Neural cell (in vitro differentiated cells): ENCODE measurements around the gene KCNA10. TPM values are rescaled to one million over a fixed set of nuclear protein-coding genes. Genes with fewer than 3 reads are reported as not detected.

Source experiments
- H2AFZ ChIP-seq: fragments of 200-600, 300-800 bp; sonication (generic), shearing (Covaris generic); 2 replicates; pipeline ENCODE4 v1.6.0; 2014; ENCODE audit warnings: low read depth, mild to moderate bottlenecking, antibody characterized with exemption, low read length, moderate library complexity
- H3F3A ChIP-seq: fragments of 200-600 bp; shearing (Covaris generic); 2 replicates; pipeline ENCODE4 v1.6.1; 2016; ENCODE audit warnings: mild to moderate bottlenecking, moderate library complexity, mixed read lengths, antibody characterized with exemption, low read length; ENCODE audit not compliant: insufficient read depth, poor library complexity, severe bottlenecking
- H3K27ac ChIP-seq: fragments of 200-600, 300-800 bp; sonication (generic), shearing (Covaris generic); 2 replicates; pipeline ENCODE4 v1.5.1; 2014; ENCODE audit warnings: mild to moderate bottlenecking, low read length, moderate library complexity
- H3K27me3 ChIP-seq: fragments of 300-800, 200-600 bp; sonication (generic), shearing (Covaris generic); 2 replicates; pipeline ENCODE4 v1.6.0; 2014; ENCODE audit warnings: mild to moderate bottlenecking, low read depth, low read length, moderate library complexity; ENCODE audit not compliant: insufficient read depth
- H3K36me3 ChIP-seq: fragments of 300-800, 200-600 bp; sonication (generic), shearing (Covaris generic); 2 replicates; pipeline ENCODE4 v1.5.1; 2014; ENCODE audit warnings: mild to moderate bottlenecking, antibody characterized with exemption, low read length, moderate library complexity; ENCODE audit not compliant: insufficient read depth
- H3K4me2 ChIP-seq: fragments of 300-800, 200-600 bp; sonication (generic), shearing (Covaris generic); 2 replicates; pipeline ENCODE4 v1.6.0; 2014; ENCODE audit warnings: mild to moderate bottlenecking, low read length
- H3K4me3 ChIP-seq: fragments of 300-800, 200-600 bp; sonication (generic), shearing (Covaris generic); 2 replicates; pipeline ENCODE4 v1.5.1; 2014; ENCODE audit warnings: mild to moderate bottlenecking, low read length, moderate library complexity
- H3K79me2 ChIP-seq: fragments of 200-600 bp; shearing (Covaris generic); replicated peaks from 2 replicates; pipeline ENCODE4 v1.6.0; 2014; ENCODE audit warnings: mild to moderate bottlenecking, low read length, moderate library complexity; ENCODE audit not compliant: insufficient read depth
- H3K9ac ChIP-seq: fragments of 300-800, 200-600 bp; sonication (generic), shearing (Covaris generic); 2 replicates; pipeline ENCODE4 v1.6.1; 2016; ENCODE audit warnings: mild to moderate bottlenecking, low read length, mixed read lengths
- H3K9me2 ChIP-seq: fragments of 200-600 bp; shearing (Covaris generic); 2 replicates; pipeline ENCODE4 v1.6.1; 2016; ENCODE audit warnings: mild to moderate bottlenecking, low read length, mixed read lengths; ENCODE audit not compliant: insufficient read depth
- H3K9me3 ChIP-seq: fragments of 200-600, 300-800 bp; sonication (generic), shearing (Covaris generic); 2 replicates; pipeline ENCODE4 v1.6.1; 2016; ENCODE audit warnings: mild to moderate bottlenecking, mixed run types, low read length, moderate library complexity, mixed read lengths
- H4K20me1 ChIP-seq: fragments of 200-600 bp; shearing (Covaris generic); 2 replicates; pipeline ENCODE4 v1.6.1; 2016; ENCODE audit warnings: mild to moderate bottlenecking, mixed run types; ENCODE audit not compliant: insufficient read depth
- EP300 ChIP-seq: fragments of 450-650 bp; conservative IDR thresholded peaks from 2 replicates; pipeline ENCODE4 v1.6.1; 2014; ENCODE audit warnings: antibody characterized with exemption, mild to moderate bottlenecking, moderate library complexity; ENCODE audit not compliant: poor library complexity, severe bottlenecking
- EZH2 ChIP-seq: fragments of 200-600, 300-800 bp; shearing (Covaris generic), sonication (generic); IDR thresholded peaks from 2 replicates; pipeline ENCODE4 v1.6.1; 2014; ENCODE audit warnings: antibody characterized with exemption, low read length, borderline replicate concordance, mild to moderate bottlenecking; ENCODE audit not compliant: insufficient read depth, poor library complexity, severe bottlenecking
- MXI1 ChIP-seq: fragments of 450-650 bp; conservative IDR thresholded peaks from 2 replicates; pipeline ENCODE4 v1.6.1; 2014; ENCODE audit warnings: antibody characterized with exemption, mild to moderate bottlenecking; ENCODE audit not compliant: poor library complexity, severe bottlenecking
- POLR2AphosphoS5 ChIP-seq: IDR thresholded peaks from 2 replicates; pipeline ENCODE4 v1.6.1; 2012
- RAD21 ChIP-seq: fragments of 450-650 bp; conservative IDR thresholded peaks from 2 replicates; pipeline ENCODE4 v1.6.1; 2014; ENCODE audit warnings: antibody characterized with exemption, mild to moderate bottlenecking, moderate library complexity
- SMC3 ChIP-seq: fragments of 450-650 bp; conservative IDR thresholded peaks from 2 replicates; pipeline ENCODE4 v1.6.1; 2014; ENCODE audit warnings: antibody characterized with exemption, mild to moderate bottlenecking, moderate library complexity; ENCODE audit not compliant: poor library complexity
- TAF1 ChIP-seq: IDR thresholded peaks from 2 replicates; pipeline ENCODE4 v1.6.1; 2012; ENCODE audit warnings: low read depth
- polyA plus RNA-seq: library from polyadenylated mRNA; depleted of rRNA; stranded (reverse); fragments of >200 nt; gene quantifications from 2 replicates; pipeline ENCODE4 v1.2.3, GENCODE V29; 2014
- TF ChIP-seq, protein P1 (sequence below): IDR thresholded peaks from 2 replicates; pipeline ENCODE4 v1.6.1; 2012; ENCODE audit warnings: borderline replicate concordance
- TF ChIP-seq, protein P2 (sequence below): fragments of 450-650 bp; IDR thresholded peaks from 2 replicates; pipeline ENCODE4 v1.5.1; 2014; ENCODE audit warnings: antibody characterized with exemption, mild to moderate bottlenecking, moderate library complexity; ENCODE audit not compliant: poor library complexity, severe bottlenecking

KCNA10 gene
- polyA plus RNA-seq, 1 donor from 2014 or later, result not detected

DNA sequence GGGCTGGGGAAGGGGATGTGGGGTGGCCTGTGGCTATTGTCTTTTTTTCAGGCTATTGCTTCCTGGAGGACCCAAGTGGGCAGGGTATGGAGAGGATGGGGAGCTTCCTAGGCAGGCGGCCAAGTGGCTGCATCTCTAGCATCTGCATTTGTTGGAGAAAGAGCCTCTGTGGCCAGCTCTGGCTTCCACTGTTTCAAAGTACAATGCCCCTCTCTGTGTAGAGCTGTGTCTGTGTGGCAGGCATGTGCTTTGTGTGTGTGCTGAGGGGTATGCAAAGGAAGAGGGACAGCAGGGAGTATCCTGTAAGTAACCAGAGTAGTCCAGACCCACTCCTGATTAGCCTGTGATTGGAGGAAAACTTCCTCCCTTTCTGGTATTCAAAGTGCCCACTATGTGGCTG lies 46.6 kb upstream of the KCNA10 start:
- Histone ChIP-seq H3K4me2 (no peak overlapping the region), H2AFZ (no peak overlapping the region), H3K27ac (no peak overlapping the region), H3K9me3 (no peaks in the 10 kb centered on the region), H3K4me3 (no peak overlapping the region), H3K36me3 (no peaks in the 10 kb centered on the region), H3K9ac (no peak overlapping the region), H4K20me1 (no peaks in the 10 kb centered on the region), H3K27me3 (no peaks in the 10 kb centered on the region), H3F3A (no peaks in the 10 kb centered on the region), H3K79me2 (no peaks in the 10 kb centered on the region), H3K9me2 (no peaks in the 10 kb centered on the region)
- TF ChIP-seq TAF1, result no peak
- no peak for TF ChIP-seq RAD21
- TF ChIP-seq, protein P1, sequence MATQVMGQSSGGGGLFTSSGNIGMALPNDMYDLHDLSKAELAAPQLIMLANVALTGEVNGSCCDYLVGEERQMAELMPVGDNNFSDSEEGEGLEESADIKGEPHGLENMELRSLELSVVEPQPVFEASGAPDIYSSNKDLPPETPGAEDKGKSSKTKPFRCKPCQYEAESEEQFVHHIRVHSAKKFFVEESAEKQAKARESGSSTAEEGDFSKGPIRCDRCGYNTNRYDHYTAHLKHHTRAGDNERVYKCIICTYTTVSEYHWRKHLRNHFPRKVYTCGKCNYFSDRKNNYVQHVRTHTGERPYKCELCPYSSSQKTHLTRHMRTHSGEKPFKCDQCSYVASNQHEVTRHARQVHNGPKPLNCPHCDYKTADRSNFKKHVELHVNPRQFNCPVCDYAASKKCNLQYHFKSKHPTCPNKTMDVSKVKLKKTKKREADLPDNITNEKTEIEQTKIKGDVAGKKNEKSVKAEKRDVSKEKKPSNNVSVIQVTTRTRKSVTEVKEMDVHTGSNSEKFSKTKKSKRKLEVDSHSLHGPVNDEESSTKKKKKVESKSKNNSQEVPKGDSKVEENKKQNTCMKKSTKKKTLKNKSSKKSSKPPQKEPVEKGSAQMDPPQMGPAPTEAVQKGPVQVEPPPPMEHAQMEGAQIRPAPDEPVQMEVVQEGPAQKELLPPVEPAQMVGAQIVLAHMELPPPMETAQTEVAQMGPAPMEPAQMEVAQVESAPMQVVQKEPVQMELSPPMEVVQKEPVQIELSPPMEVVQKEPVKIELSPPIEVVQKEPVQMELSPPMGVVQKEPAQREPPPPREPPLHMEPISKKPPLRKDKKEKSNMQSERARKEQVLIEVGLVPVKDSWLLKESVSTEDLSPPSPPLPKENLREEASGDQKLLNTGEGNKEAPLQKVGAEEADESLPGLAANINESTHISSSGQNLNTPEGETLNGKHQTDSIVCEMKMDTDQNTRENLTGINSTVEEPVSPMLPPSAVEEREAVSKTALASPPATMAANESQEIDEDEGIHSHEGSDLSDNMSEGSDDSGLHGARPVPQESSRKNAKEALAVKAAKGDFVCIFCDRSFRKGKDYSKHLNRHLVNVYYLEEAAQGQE, result no peak
- no peak for TF ChIP-seq POLR2AphosphoS5
- no peak for TF ChIP-seq MXI1
- TF ChIP-seq EZH2, result no peak
- no peak for TF ChIP-seq EP300
- TF ChIP-seq, protein P2, sequence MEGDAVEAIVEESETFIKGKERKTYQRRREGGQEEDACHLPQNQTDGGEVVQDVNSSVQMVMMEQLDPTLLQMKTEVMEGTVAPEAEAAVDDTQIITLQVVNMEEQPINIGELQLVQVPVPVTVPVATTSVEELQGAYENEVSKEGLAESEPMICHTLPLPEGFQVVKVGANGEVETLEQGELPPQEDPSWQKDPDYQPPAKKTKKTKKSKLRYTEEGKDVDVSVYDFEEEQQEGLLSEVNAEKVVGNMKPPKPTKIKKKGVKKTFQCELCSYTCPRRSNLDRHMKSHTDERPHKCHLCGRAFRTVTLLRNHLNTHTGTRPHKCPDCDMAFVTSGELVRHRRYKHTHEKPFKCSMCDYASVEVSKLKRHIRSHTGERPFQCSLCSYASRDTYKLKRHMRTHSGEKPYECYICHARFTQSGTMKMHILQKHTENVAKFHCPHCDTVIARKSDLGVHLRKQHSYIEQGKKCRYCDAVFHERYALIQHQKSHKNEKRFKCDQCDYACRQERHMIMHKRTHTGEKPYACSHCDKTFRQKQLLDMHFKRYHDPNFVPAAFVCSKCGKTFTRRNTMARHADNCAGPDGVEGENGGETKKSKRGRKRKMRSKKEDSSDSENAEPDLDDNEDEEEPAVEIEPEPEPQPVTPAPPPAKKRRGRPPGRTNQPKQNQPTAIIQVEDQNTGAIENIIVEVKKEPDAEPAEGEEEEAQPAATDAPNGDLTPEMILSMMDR, result no peak
- TF ChIP-seq SMC3, result no peak

DNA sequence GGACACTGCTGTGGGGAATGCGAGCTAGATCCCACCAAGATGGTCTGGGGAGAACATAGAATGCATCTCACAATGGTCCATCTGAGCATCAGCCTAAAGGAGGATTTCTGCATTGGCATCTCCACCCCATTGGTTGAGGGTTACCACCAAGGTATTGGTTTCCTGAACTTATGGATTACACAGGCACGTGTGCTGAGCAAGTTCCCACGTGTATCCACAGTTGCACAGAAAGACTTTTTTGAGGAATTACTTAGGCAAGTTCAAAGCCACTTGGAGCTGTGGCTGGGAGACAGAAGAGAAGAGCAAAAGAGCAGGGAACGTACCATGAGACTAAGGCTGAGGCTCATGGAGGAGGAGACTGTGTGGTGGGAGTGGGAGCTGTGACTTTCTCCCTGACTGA lies 44.1 kb upstream of the KCNA10 start:
- H3K36me3 ChIP-seq, result no peaks in the 10 kb centered on the region
- no peaks in the 10 kb centered on the region for H3F3A ChIP-seq
- no peak overlapping the region for H3K4me3 ChIP-seq
- H3K9me2 ChIP-seq, result no peaks in the 10 kb centered on the region
- H3K27me3 ChIP-seq, result no peaks in the 10 kb centered on the region
- no peaks in the 10 kb centered on the region for H4K20me1 ChIP-seq
- H3K79me2 ChIP-seq, result no peaks in the 10 kb centered on the region
- TF ChIP-seq SMC3, result no peak
- TF ChIP-seq, protein P1, result no peak
- TF ChIP-seq TAF1, result no peak
- no peak for TF ChIP-seq MXI1
- H2AFZ ChIP-seq, result no peak overlapping the region
- no peak overlapping the region for H3K27ac ChIP-seq
- H3K4me2 ChIP-seq, result no peak overlapping the region
- H3K9ac ChIP-seq, result no peak overlapping the region
- H3K9me3 ChIP-seq, result no peaks in the 10 kb centered on the region
